GM18502 (cell line): ENCODE results near the gene TAS2R42.

Experiments used
- ATAC-seq: cut with Tn5 transposase; IDR thresholded peaks from one replicate; pipeline ENCODE4 v1.9.1; 2021; ENCODE audit warnings: mild to moderate bottlenecking; ENCODE audit not compliant: unreplicated experiment, poor library complexity

Gene TAS2R42

GRCh38 chr12:11186837-11187236, at the start of gene TAS2R42:
TAS2R42 (minus strand) TSS chr12:11186937; CDS start chr12:11186937, 0 bp downstream.
- no peak for ATAC-seq

- ATAC-seq, result no peak
Measured at GRCh38 chr12:11233532-11233931, 46.8 kb upstream of the TAS2R42 start.

- no peak for ATAC-seq
Measured at GRCh38 chr12:11228296-11228879, 41.7 kb upstream of the TAS2R42 start.

GRCh38 chr12:11227373-11227772, 40.6 kb upstream of the TAS2R42 start:
- ATAC-seq, result no peak

GRCh38 chr12:11209113-11209512, 22.4 kb upstream of the TAS2R42 start:
- ATAC-seq, result no peak

- ATAC-seq, result no peak
Measured at GRCh38 chr12:11204173-11204572, 17.4 kb upstream of the TAS2R42 start.

- ATAC-seq, result no peak
Measured at GRCh38 chr12:11202811-11203210, 16.1 kb upstream of the TAS2R42 start.

GRCh38 chr12:11183011-11183410, 3.7 kb downstream of the TAS2R42 start:
- no peak for ATAC-seq

- ATAC-seq, result no peak
Measured at GRCh38 chr12:11182529-11182928, 4.2 kb downstream of the TAS2R42 start.

- ATAC-seq, result no peak
Measured at GRCh38 chr12:11178250-11178649, 8.5 kb downstream of the TAS2R42 start.

- no peak for ATAC-seq
Measured at GRCh38 chr12:11174022-11174421, 12.7 kb downstream of the TAS2R42 start.

GRCh38 chr12:11171969-11172675, 14.6 kb downstream of the TAS2R42 start:
- ATAC-seq, result no peak

GRCh38 chr12:11171145-11171968, 15.4 kb downstream of the TAS2R42 start, which contains the start of gene SMIM10L1:
SMIM10L1 (plus strand) TSS chr12:11171194; CDS start chr12:11171357, 163 bp downstream.
- peak; percentile 98 for ATAC-seq

- ATAC-seq, result no peak
Measured at GRCh38 chr12:11170810-11171144, 16.0 kb downstream of the TAS2R42 start.

GRCh38 chr12:11166300-11166699, 20.4 kb downstream of the TAS2R42 start:
- no peak for ATAC-seq

- no peak for ATAC-seq
Measured at GRCh38 chr12:11164384-11164783, 22.4 kb downstream of the TAS2R42 start.

GRCh38 chr12:11162502-11162901, 24.2 kb downstream of the TAS2R42 start:
- ATAC-seq, result no peak

GRCh38 chr12:11158885-11159444, 27.8 kb downstream of the TAS2R42 start:
- ATAC-seq, result no peak

- ATAC-seq, result no peak
Measured at GRCh38 chr12:11154400-11154925, 32.3 kb downstream of the TAS2R42 start.

- ATAC-seq, result no peak
Measured at GRCh38 chr12:11152725-11153124, 34.0 kb downstream of the TAS2R42 start.

GRCh38 chr12:11150832-11151231, 35.9 kb downstream of the TAS2R42 start:
- no peak for ATAC-seq
